Measurements from ENCODE around the gene KCNA1. TPM values are rescaled to one million over a fixed set of nuclear protein-coding genes. Genes with fewer than 3 reads are reported as not detected.

KCNA1 gene
- under 0.01 TPM in 1 of 2 replicates, not detected in the other for total RNA-seq

DNA sequence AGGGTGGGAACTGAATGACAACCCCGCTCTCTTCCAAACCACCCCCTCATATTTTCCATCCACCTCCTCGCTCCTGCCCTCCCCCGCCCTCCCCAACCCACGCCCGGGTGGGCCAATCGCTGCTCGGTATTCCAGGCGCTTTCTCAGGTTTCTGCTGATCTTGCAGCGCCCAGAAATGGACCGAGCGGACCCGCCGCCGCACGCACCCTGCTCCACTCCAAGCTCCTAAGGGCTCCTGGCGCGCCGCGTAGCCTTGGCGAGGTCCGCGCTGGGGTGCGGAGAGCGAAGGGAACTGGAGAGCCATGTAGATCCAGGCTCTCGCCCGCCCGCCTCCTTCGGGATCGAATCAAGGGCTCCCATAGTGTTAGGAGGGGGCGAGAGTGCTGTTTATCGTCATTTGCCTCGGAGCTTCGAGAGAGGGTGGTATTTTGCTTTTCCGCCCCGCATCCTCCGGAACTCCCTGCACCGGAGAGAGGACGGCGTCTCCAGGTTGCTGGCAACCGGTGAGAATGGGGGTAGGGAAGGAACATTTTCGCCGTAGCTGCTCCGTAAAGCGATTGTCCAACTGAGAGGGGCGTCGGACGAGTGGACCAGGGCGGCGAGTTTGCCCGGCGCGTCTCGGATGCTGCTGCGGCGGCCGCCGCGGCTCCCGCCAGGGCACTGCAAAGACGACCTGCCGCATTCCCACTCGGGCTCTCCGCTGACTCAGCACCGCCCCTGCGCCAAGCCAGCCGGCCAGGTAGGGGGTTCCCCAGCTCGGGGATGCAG lies at the start of gene KCNA1:
TSS of gene KCNA1 (plus strand) at position 172 of the 768 bp plus-strand sequence. CDS start 1,474 bp downstream, outside the sequence.

Other genes starting within 250 kb of the KCNA1 start
- under 0.01 and 0.12 TPM in 2 replicates for gene GALNT8, start 189.5 kb upstream of the KCNA1 start, total RNA-seq
- not detected in 2 replicates for gene KCNA5, start 134.0 kb downstream of the KCNA1 start, total RNA-seq